ENCODE data around the gene PPARG.

The PPARG gene

DNA sequence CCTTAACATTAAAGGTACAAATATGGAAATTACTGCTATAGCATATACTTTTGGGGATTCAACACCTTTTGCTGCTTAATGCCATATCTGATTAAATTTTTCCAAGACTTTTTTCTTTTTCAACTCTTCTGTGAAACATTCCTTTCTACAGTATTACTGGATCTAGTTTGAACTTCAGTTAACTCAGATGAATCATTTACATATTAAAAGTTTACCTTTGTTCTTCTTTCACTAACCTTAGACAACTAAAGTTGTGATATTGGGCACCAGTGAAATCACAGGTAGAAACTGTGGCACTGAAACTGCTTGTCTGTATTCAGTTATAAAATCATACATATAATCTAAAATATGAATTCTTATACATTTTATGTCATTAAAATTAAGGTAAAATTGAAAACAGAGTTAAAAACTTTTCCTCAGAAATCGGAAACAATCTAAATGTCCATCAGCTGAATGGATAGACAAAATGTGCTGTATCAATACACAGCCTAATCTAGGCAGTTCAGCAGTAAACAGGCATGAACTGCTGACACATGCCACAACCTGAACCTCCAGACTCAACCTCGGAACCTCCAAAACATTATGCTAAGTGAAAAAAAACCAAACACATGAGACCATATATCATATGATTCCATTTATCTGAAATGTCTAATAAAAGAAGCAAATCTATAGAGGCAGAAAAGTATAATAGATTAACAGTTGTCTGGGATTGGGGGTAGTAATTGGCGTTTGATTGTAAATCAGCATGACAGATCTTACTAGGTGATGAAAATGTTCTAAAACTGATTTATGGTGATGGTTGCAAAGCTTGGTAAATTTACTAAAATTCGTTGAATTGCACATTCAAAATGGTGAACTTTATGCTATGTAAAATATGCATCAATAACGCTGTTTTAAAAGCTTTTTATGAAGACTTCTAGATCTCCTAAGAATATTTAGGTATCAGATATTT, 50.0 kb downstream of the PPARG start:
- Histone ChIP-seq H3K27me3 (ENCODE audit: control insufficient read depth, insufficient read depth, low read length) (no peaks in the 10 kb centered on the region), H3K36me3 (ENCODE audit: control insufficient read depth, insufficient read depth, low read length) (no peaks in the 10 kb centered on the region), H3K79me2 (no peaks in the 10 kb centered on the region), H3K9ac (no peak overlapping the region), H3K4me2 (ENCODE audit: low read length) (no peak overlapping the region), H3K4me3 (ENCODE audit: low read depth, low read length) (no peak overlapping the region), H2AFZ (no peak overlapping the region), H3K9me3 (ENCODE audit: control insufficient read depth, low read length) (no peaks in the 10 kb centered on the region), H3K27ac (no peak overlapping the region), H3K4me1 (peaks cover 7% of the 10 kb centered on the region)
- TF ChIP-seq CTCF (IDR thresholded peaks at IDR 0.05), result no peak

DNA sequence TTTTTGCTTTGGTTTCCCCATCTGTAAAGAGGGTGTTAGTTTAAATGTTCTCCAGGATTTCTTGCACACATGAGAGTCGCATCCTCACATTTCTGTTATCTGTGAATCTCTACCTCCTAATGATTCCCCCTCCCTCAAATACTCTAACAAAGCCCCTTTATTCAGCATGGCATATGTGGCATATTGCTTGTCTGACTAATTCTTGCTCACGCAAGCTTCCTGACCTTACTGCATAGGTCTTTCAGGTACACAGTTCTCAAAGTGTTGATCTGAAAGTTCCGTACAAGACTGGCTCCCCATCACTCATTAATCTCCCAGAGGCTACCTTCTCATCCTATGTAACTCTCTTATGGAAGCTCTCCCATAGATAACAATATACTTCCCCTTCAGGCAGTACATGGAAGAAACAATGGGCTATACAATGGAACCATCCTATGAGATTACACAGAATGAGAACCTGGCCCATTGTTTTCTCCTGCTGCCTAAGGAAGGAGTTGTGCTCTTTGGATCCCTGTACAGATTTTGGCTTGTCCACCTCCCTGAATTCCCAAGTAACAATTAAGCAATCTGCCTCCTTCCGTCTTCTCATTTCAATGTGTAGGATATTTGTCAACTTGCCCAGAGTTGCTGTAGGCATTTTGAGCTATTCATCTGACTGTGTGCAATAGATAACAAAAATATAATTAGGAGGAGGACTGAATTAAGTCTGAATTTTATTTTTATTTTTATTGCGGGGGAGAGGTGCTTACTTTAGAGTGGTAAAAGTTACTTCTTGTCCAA, 51.0 kb downstream of the PPARG start:
- no peak overlapping the region for H3K4me3 ChIP-seq (ENCODE audit: low read depth, low read length)
- no peak overlapping the region for H3K27ac ChIP-seq
- no peaks in the 10 kb centered on the region for H3K27me3 ChIP-seq (ENCODE audit: control insufficient read depth, insufficient read depth, low read length)
- H3K4me1 ChIP-seq, result peaks cover 7% of the 10 kb centered on the region
- no peak overlapping the region for H3K9ac ChIP-seq
- TF ChIP-seq CTCF (IDR thresholded peaks at IDR 0.05), result no peak
- H3K4me2 ChIP-seq (ENCODE audit: low read length), result no peak overlapping the region
- H3K36me3 ChIP-seq (ENCODE audit: control insufficient read depth, insufficient read depth, low read length), result no peaks in the 10 kb centered on the region
- no peaks in the 10 kb centered on the region for H3K9me3 ChIP-seq (ENCODE audit: control insufficient read depth, low read length)
- no peaks in the 10 kb centered on the region for H3K79me2 ChIP-seq
- no peak overlapping the region for H2AFZ ChIP-seq

DNA sequence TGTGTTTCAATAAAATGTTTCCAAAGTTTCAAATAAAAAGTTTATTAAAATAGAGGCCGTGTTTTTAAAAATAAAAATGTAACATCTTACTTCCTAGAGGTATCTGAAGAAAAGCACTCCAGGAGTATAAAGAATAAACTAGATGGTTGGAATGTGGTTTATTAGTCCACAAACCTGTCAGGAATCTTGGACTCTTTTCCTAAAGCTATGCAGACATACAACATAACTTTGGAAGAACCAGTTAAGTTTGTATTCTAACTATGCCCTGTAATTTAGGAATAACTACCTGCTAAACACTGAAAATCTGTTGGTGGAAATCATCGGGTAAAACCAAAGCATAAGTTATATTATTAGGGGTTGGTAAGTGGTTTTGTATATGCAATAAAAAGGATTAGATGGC, 51.6 kb downstream of the PPARG start:
- H3K79me2 ChIP-seq, result no peaks in the 10 kb centered on the region
- H3K4me1 ChIP-seq, result peaks cover 7% of the 10 kb centered on the region
- no peak overlapping the region for H3K4me3 ChIP-seq (ENCODE audit: low read depth, low read length)
- no peak for TF ChIP-seq CTCF (IDR thresholded peaks at IDR 0.05)
- H3K36me3 ChIP-seq (ENCODE audit: control insufficient read depth, insufficient read depth, low read length), result no peaks in the 10 kb centered on the region
- H3K27me3 ChIP-seq (ENCODE audit: control insufficient read depth, insufficient read depth, low read length), result no peaks in the 10 kb centered on the region
- no peak overlapping the region for H3K27ac ChIP-seq
- H3K4me2 ChIP-seq (ENCODE audit: low read length), result no peak overlapping the region
- no peak overlapping the region for H3K9ac ChIP-seq
- no peaks in the 10 kb centered on the region for H3K9me3 ChIP-seq (ENCODE audit: control insufficient read depth, low read length)
- no peak overlapping the region for H2AFZ ChIP-seq

DNA sequence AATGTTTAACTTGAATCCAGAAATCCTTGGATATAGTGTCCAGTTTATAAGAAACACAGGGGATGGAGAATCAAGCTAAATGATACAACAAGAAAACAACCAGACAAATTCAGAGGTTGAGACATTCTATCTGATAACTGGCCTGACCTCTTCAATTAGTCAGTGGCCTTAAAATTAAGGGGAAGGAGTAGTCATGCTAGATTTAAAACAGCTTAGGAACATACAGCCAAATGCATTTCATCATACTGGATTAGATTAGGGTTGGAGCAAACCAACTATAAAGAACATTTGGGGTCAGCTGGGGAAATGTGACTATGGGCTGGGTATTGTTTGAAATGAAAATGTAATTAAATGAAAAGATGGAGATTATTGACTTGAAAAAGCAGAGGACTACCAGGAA, 53.3 kb downstream of the PPARG start:
- Histone ChIP-seq H3K36me3 (ENCODE audit: control insufficient read depth, insufficient read depth, low read length) (no peaks in the 10 kb centered on the region), H3K4me1 (peaks cover 7% of the 10 kb centered on the region), H3K79me2 (no peaks in the 10 kb centered on the region), H3K9me3 (ENCODE audit: control insufficient read depth, low read length) (no peaks in the 10 kb centered on the region), H3K27ac (no peak overlapping the region), H3K9ac (no peak overlapping the region), H3K4me2 (ENCODE audit: low read length) (no peak overlapping the region), H3K27me3 (ENCODE audit: control insufficient read depth, insufficient read depth, low read length) (no peaks in the 10 kb centered on the region), H2AFZ (no peak overlapping the region), H3K4me3 (ENCODE audit: low read depth, low read length) (no peak overlapping the region)
- no peak for TF ChIP-seq CTCF (IDR thresholded peaks at IDR 0.05)
